Gastrocnemius medialis (tissue), 4 donors: ENCODE measurements around the gene FRAS1.

ENCODE experiments used
- CTCF ChIP-seq, 5 experiments: fragments of 450-650 bp in 3 of 5; fragments of 200-600 bp in 2 of 5; sonication (generic) in 2 of 5; IDR thresholded peaks in 4 of 5; conservative IDR thresholded peaks in 1 of 5; 1 replicate in 4 of 5; 2 replicates in 1 of 5; pipeline ENCODE4 v1.5.1; 2016 to 2019; ENCODE audit warnings: antibody characterized with exemption in 5 of 5, mild to moderate bottlenecking in 3 of 5, moderate library complexity in 3 of 5
- POLR2A ChIP-seq, 2 donors: fragments of 450-650 bp; IDR thresholded peaks; one replicate each; pipeline ENCODE4 v1.6.1; 2017; ENCODE audit warnings: antibody characterized with exemption in 2 of 2, mild to moderate bottlenecking in 2 of 2, moderate library complexity in 2 of 2

GRCh38 chr4:78556665-78557064 lies 499.5 kb downstream of the FRAS1 start:
- TF ChIP-seq CTCF (IDR thresholded peaks at IDR 0.05 in 4 of 5, conservative IDR thresholded peaks at IDR 0.05 in 1 of 5) (no peak), POLR2A (IDR thresholded peaks at IDR 0.05) (no peak)
